H1 (cell line): ENCODE measurements around the gene RBP3. TPM values are rescaled to one million over a fixed set of nuclear protein-coding genes. Genes with fewer than 3 reads are reported as not detected.
A peak's percentile ranks its signal among the peaks of the same experiment; 100 is the strongest.

ENCODE experiments used
- CTCF ChIA-PET: fragments of 300-600 bp; sonication (Branson Sonifier 250); formaldehyde crosslinking; loops from one replicate; lab custom pipeline; 2021; ENCODE audit not compliant: partially characterized antibody; lab: Charles Lee
- POLR2A ChIA-PET: fragments of 300-600 bp; sonication (Branson Sonifier 250); formaldehyde crosslinking; loops from one replicate; lab custom pipeline; 2021; ENCODE audit warnings: inconsistent platforms; ENCODE audit not compliant: partially characterized antibody; lab: Charles Lee
- DNase-seq, 2 experiments: peaks; one replicate each; pipeline versions ENCODE4 v3.0.0 to v3.0.0-alpha.2; 2010 to 2022; ENCODE audit warnings: low spot score in 2 of 2, low read depth in 1 of 2, mixed read lengths in 1 of 2
- FAIRE-seq: peaks from 2 replicates; lab custom pipeline; 2011; peaks lifted over from hg19 to GRCh38; lab: Jason Lieb, UNC
- H2AFZ ChIP-seq: 2 replicates; pipeline ENCODE4 v1.8.1; 2012; ENCODE audit warnings: low read length, inconsistent platforms
- H2AK5ac ChIP-seq: 2 replicates; pipeline ENCODE4 v1.6.1; 2013; ENCODE audit warnings: low read depth, low read length
- H2BK120ac ChIP-seq: replicated peaks from 2 replicates; pipeline ENCODE3; 2013; ENCODE audit warnings: low read depth, low read length, inconsistent platforms
- H2BK12ac ChIP-seq: 2 replicates; pipeline ENCODE4 v1.6.1; 2013; ENCODE audit warnings: low read depth, low read length
- H2BK15ac ChIP-seq: 2 replicates; pipeline ENCODE4 v1.6.1; 2013; ENCODE audit warnings: low read length
- H2BK20ac ChIP-seq: 2 replicates; pipeline ENCODE4 v1.6.1; 2013; ENCODE audit warnings: low read length
- H2BK5ac ChIP-seq: 2 replicates; pipeline ENCODE4 v1.6.1; 2013; ENCODE audit warnings: low read depth, low read length
- H3K14ac ChIP-seq: 2 replicates; pipeline ENCODE4 v1.6.1; 2013; ENCODE audit warnings: inconsistent platforms; ENCODE audit not compliant: insufficient read length
- H3K18ac ChIP-seq: 2 replicates; pipeline ENCODE4 v1.6.1; 2013; ENCODE audit warnings: low read length; ENCODE audit errors: extremely low read depth
- H3K23ac ChIP-seq: 2 replicates; pipeline ENCODE4 v1.6.1; 2013; ENCODE audit warnings: inconsistent platforms; ENCODE audit not compliant: insufficient read length
- H3K23me2 ChIP-seq: 2 replicates; pipeline ENCODE4 v1.6.1; 2013; ENCODE audit warnings: low read depth, low read length
- H3K27ac ChIP-seq: 2 replicates; pipeline ENCODE4 v1.6.1; 2011; ENCODE audit warnings: low read depth, low read length, inconsistent platforms
- H3K27me3 ChIP-seq, 4 experiments: replicated peaks in 1 of 4; 1 replicate in 1 of 4; 2 replicates in 3 of 4; pipeline versions ENCODE4 v1.6.1 to v1.8.1; 2011 to 2013; ENCODE audit warnings: low read length in 3 of 4, mild to moderate bottlenecking in 3 of 4, inconsistent platforms in 2 of 4, mixed read lengths in 2 of 4, moderate library complexity in 1 of 4; ENCODE audit not compliant: control insufficient read depth in 3 of 4, insufficient read depth in 3 of 4; ENCODE audit errors: extremely low read depth in 1 of 4
- H3K36me3 ChIP-seq, 4 experiments: 2 replicates each; pipeline versions ENCODE4 v1.6.1 to v1.8.1; 2011 to 2013; ENCODE audit warnings: mild to moderate bottlenecking in 4 of 4, low read length in 3 of 4, moderate library complexity in 2 of 4, control low read depth in 1 of 4, inconsistent platforms in 1 of 4; ENCODE audit not compliant: insufficient read depth in 4 of 4, control insufficient read depth in 2 of 4
- H3K4ac ChIP-seq: replicated peaks from 2 replicates; pipeline ENCODE3; 2013; ENCODE audit warnings: low read length, low read depth, mixed read lengths, inconsistent platforms; ENCODE audit not compliant: insufficient read length
- H3K4me1 ChIP-seq, 4 experiments: replicated peaks in 1 of 4; 1 replicate in 1 of 4; 2 replicates in 3 of 4; pipeline versions ENCODE4 v1.6.1 to v1.8.1; 2011 to 2013; ENCODE audit warnings: low read length in 3 of 4, inconsistent platforms in 2 of 4, mixed read lengths in 1 of 4; ENCODE audit not compliant: insufficient read depth in 4 of 4, control insufficient read depth in 3 of 4
- H3K4me2 ChIP-seq, 2 experiments: 2 replicates each; pipeline versions ENCODE4 v1.6.1 to v1.8.1; 2011 to 2013; ENCODE audit warnings: low read depth in 2 of 2, low read length in 2 of 2, control low read depth in 1 of 2, inconsistent platforms in 1 of 2, mild to moderate bottlenecking in 1 of 2; ENCODE audit not compliant: insufficient read depth in 1 of 2
- H3K4me3 ChIP-seq, 4 experiments: fragments of 200-600, 300-600 bp in 1 of 4; sonication (generic), shearing (Covaris generic), sonication (Bioruptor Twin) in 1 of 4; 2 replicates each; pipeline versions ENCODE4 v1.5.1 to v1.8.1; 2011 to 2016; ENCODE audit warnings: low read length in 4 of 4, low read depth in 3 of 4, control low read depth in 2 of 4, inconsistent platforms in 2 of 4, mild to moderate bottlenecking in 2 of 4, mixed read lengths in 1 of 4, moderate library complexity in 1 of 4; ENCODE audit not compliant: insufficient read depth in 2 of 4; ENCODE audit errors: extremely low read depth in 1 of 4
- H3K56ac ChIP-seq: replicated peaks from 2 replicates; pipeline ENCODE3; 2013; ENCODE audit warnings: low read depth, mild to moderate bottlenecking, mixed read lengths, low read length, inconsistent platforms; ENCODE audit not compliant: insufficient read length
- H3K79me1 ChIP-seq: 2 replicates; pipeline ENCODE4 v1.6.1; 2013; ENCODE audit warnings: low read depth, low read length, control low read depth
- H3K79me2 ChIP-seq, 2 experiments: 2 replicates each; pipeline versions ENCODE4 v1.6.1 to v1.8.1; 2012 to 2013; ENCODE audit warnings: low read length in 2 of 2, mild to moderate bottlenecking in 2 of 2, inconsistent platforms in 1 of 2; ENCODE audit not compliant: insufficient read depth in 2 of 2, control insufficient read depth in 1 of 2
- H3K9ac ChIP-seq, 4 experiments: replicated peaks in 1 of 4; 1 replicate in 1 of 4; 2 replicates in 3 of 4; pipeline versions ENCODE4 v1.6.1 to v1.8.1; 2011 to 2013; ENCODE audit warnings: low read depth in 3 of 4, low read length in 3 of 4, control low read depth in 2 of 4, mild to moderate bottlenecking in 2 of 4, moderate library complexity in 2 of 4, inconsistent platforms in 1 of 4; ENCODE audit errors: extremely low read depth in 1 of 4
- H3K9me3 ChIP-seq, 2 experiments: 2 replicates each; pipeline versions ENCODE4 v1.6.1 to v1.8.1; 2012 to 2013; ENCODE audit warnings: mild to moderate bottlenecking in 2 of 2, moderate library complexity in 2 of 2, control low read depth in 1 of 2, inconsistent platforms in 1 of 2, low read depth in 1 of 2, low read length in 1 of 2, mixed read lengths in 1 of 2; ENCODE audit not compliant: insufficient read depth in 2 of 2
- H4K20me1 ChIP-seq, 2 experiments: replicated peaks in 1 of 2; 2 replicates each; pipeline versions ENCODE3 to v1.8.1; 2011 to 2013; ENCODE audit warnings: inconsistent platforms in 2 of 2, low read length in 2 of 2, mild to moderate bottlenecking in 1 of 2; ENCODE audit not compliant: insufficient read depth in 2 of 2, control insufficient read depth in 1 of 2
- H4K5ac ChIP-seq: 2 replicates; pipeline ENCODE4 v1.6.1; 2013; ENCODE audit warnings: low read length, low read depth, mixed read lengths, inconsistent platforms; ENCODE audit not compliant: insufficient read length
- H4K8ac ChIP-seq: 2 replicates; pipeline ENCODE4 v1.8.0; 2013; ENCODE audit warnings: mild to moderate bottlenecking, moderate library complexity, low read length, inconsistent platforms; ENCODE audit not compliant: insufficient read depth; ENCODE audit errors: extremely low read depth
- H4K91ac ChIP-seq: replicated peaks from 2 replicates; pipeline ENCODE3; 2013; ENCODE audit warnings: low read length, mixed read lengths, inconsistent platforms; ENCODE audit not compliant: insufficient read length
- ASH2L ChIP-seq: fragments of 200-600, 300-600 bp; sonication (generic); IDR thresholded peaks from one replicate; pipeline ENCODE4 v1.7.1; 2017; ENCODE audit warnings: low read length
- CBX8 ChIP-seq: fragments of 300-800, 300-1000 bp; sonication (generic); IDR thresholded peaks from 2 replicates; pipeline ENCODE4 v1.7.1; 2016; ENCODE audit warnings: low read depth, low read length, borderline replicate concordance
- EZH2 ChIP-seq: fragments of 200-600 bp; sonication (generic); IDR thresholded peaks from 2 replicates; pipeline ENCODE4 v1.7.1; 2012; ENCODE audit warnings: low read depth, mild to moderate bottlenecking, moderate library complexity, low read length, inconsistent platforms; ENCODE audit not compliant: severe bottlenecking
- KDM5A ChIP-seq: fragments of 200-600 bp; IDR thresholded peaks from 2 replicates; pipeline ENCODE4 v1.7.1; 2012; ENCODE audit warnings: mild to moderate bottlenecking, low read length, inconsistent platforms, mixed read lengths
- POLR2AphosphoS5 ChIP-seq: IDR thresholded peaks from 2 replicates; pipeline ENCODE4 v1.6.1; 2011; ENCODE audit warnings: low read depth, low read length
- RBBP5 ChIP-seq: IDR thresholded peaks from 2 replicates; pipeline ENCODE4 v1.7.1; 2012; ENCODE audit warnings: low read depth, mild to moderate bottlenecking, inconsistent platforms, low read length, moderate library complexity, borderline replicate concordance
- RXRA ChIP-seq: IDR thresholded peaks from 2 replicates; pipeline ENCODE4 v1.6.1; 2011; ENCODE audit warnings: low read depth, mild to moderate bottlenecking, low read length, moderate library complexity; ENCODE audit not compliant: insufficient read depth
- SAP30 ChIP-seq: fragments of 300-600 bp; sonication (generic); IDR thresholded peaks from 2 replicates; pipeline ENCODE4 v1.7.1; 2012; ENCODE audit warnings: low read length, moderate library complexity, mild to moderate bottlenecking, inconsistent platforms; ENCODE audit not compliant: insufficient read depth, insufficient replicate concordance
- SP4 ChIP-seq: IDR thresholded peaks from 2 replicates; pipeline ENCODE4 v1.6.1; 2012; ENCODE audit warnings: low read length, inconsistent platforms
- YY1 ChIP-seq: IDR thresholded peaks from 2 replicates; pipeline ENCODE4 v1.6.1; 2011; ENCODE audit warnings: low read depth, mild to moderate bottlenecking, low read length
- WGBS, 2 experiments: shearing (Covaris generic) in 1 of 2; methylation state at CpG; one replicate each; pipeline versions ENCODE4 v1.1.6 to v1.1.7; 2013 to 2015; ENCODE audit warnings: low lambda C conversion rate in 2 of 2, mixed read lengths in 2 of 2, inconsistent platforms in 1 of 2, low coverage in 1 of 2, missing lambda C conversion rate in 1 of 2; ENCODE audit not compliant: insufficient replicate concordance in 2 of 2, insufficient coverage in 1 of 2, insufficient read length in 1 of 2; ENCODE audit errors: extremely low coverage in 1 of 2, missing lambda C conversion rate in 1 of 2; 5-methylcytosine and 5-hydroxymethylcytosine counted together
- polyA plus RNA-seq, 7 experiments: library from polyadenylated mRNA; depleted of rRNA in 3 of 7; stranded (reverse) in 5 of 7; unstranded in 2 of 7; fragments of >200 nt in 5 of 7; fragments of 200-250 nt in 2 of 7; gene quantifications; 1 replicate in 5 of 7; 2 replicates in 1 of 7; 4 replicates in 1 of 7; pipeline versions ENCODE4 v1.2.1 to v1.2.3, GENCODE V29; 2011 to 2013; ENCODE audit warnings: missing spikeins in 2 of 7, mixed read lengths in 2 of 7
- total RNA-seq: library from RNA; stranded (reverse); fragmentation: NEBNext Ultra II Directional; extraction: Animal tissue kit (Norgen Biotek cat#: 25700); gene quantifications from 2 replicates; pipeline ENCODE4 v1.2.1, GENCODE V29; 2021
- TF ChIP-seq, protein P1 (sequence below): IDR thresholded peaks from 2 replicates; pipeline ENCODE4 v1.6.1; 2011; ENCODE audit warnings: low read depth, mild to moderate bottlenecking, low read length; ENCODE audit not compliant: insufficient read depth

Gene RBP3
- total and polyA plus RNA-seq, 2 of the 8 experiments (the other 6 are each of a cell fraction or from before 2014, with no cell fraction given) = not detected

GRCh38 chr10:47402641-47403301 lies 54.6 kb downstream of the RBP3 start:
- Histone ChIP-seq H3K4me1 (peaks cover 7 to 27% (median 20%) of the 10 kb centered on the region in 4 experiments), H3K23me2 (no peaks in the 10 kb centered on the region), H4K8ac (no peak overlapping the region), H3K18ac (peak overlapping the region; percentile 95), H2BK12ac (peak overlapping the region; percentile 98; the same call in 1 of the 2 replicates), H3K4ac (no peak overlapping the region), H3K4me2 (peak overlapping the region; percentile 34 to 48; a peak in 3 of 4 replicates), H4K91ac (peak overlapping the region; percentile 99), H3K4me3 (no peak overlapping the region), H3K56ac (no peak overlapping the region), H2BK20ac (peak overlapping the region; percentile 99; the same call in 1 of the 2 replicates), H3K27ac (0 out of 2 replicates have a peak overlapping the region, but pooled peaks have one; percentile 32), H2BK5ac (peak overlapping the region; percentile 96; the same call in 1 of the 2 replicates), H3K36me3 (no peaks in the 10 kb centered on the region), H3K79me2 (no peaks in the 10 kb centered on the region), H2BK15ac (peak overlapping the region; percentile 99), H4K20me1 (no peaks in the 10 kb centered on the region), H3K9me3 (no peaks in the 10 kb centered on the region), H3K27me3 (no peaks in the 10 kb centered on the region; a peak in 1 of 7 replicates), H2AFZ (no peak overlapping the region), H3K14ac (no peak overlapping the region), H3K9ac (no peak overlapping the region; a peak in 1 of 7 replicates), H3K79me1 (no peaks in the 10 kb centered on the region), H4K5ac (no peak overlapping the region), H3K23ac (no peak overlapping the region), H2BK120ac (no peak overlapping the region), H2AK5ac (peak overlapping the region; percentile 96; the same call in 1 of the 2 replicates)
- 38% methylated on average over 4 of the region's 4 CpGs; no CpG with 5 or more reads in 1 of the 2 experiments for WGBS, 2 experiments
- DNase-seq (peak; percentile 51 to 68), FAIRE-seq (no peak)
- ChIA-PET POLR2A (interaction anchor here (1.4 to 2.7 kb wide), 3 partner anchors 10 to 30 kb away, joined by 4 to 13 read pairs (median 4); partner anchors contain the start of gene ZNF488), CTCF (interaction anchor here (1.1 to 4.2 kb wide), 5 partner anchors 25 to 48 kb away, joined by 3 to 25 read pairs (median 8); no protein-coding TSS in a partner anchor)
- TF ChIP-seq POLR2AphosphoS5 = no peak
- peak; percentile 48 for TF ChIP-seq ASH2L
- TF ChIP-seq SAP30 = no peak
- TF ChIP-seq, protein P1, sequence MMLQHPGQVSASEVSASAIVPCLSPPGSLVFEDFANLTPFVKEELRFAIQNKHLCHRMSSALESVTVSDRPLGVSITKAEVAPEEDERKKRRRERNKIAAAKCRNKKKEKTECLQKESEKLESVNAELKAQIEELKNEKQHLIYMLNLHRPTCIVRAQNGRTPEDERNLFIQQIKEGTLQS = 0 out of 2 replicates have a peak, but pooled peaks have one; percentile 32
- no peak for TF ChIP-seq CBX8
- no peak for TF ChIP-seq KDM5A
- TF ChIP-seq YY1 = 0 out of 2 replicates have a peak, but pooled peaks have one; percentile 31
- no peak for TF ChIP-seq EZH2
- TF ChIP-seq RBBP5 = peak; percentile 42; the same call in 1 of the 2 replicates
- peak; percentile 92 for TF ChIP-seq RXRA
- TF ChIP-seq SP4 = no peak
